HEK293T (cell line): ENCODE data around the gene TSEN54.

Experiments
- CTCF ChIA-PET: fragments of 350-600 bp; formaldehyde crosslinking; extraction: SDS; loops from one replicate; lab custom pipeline; 2021; ENCODE audit warnings: antibody characterized with exemption, inconsistent platforms; lab: Yijun Ruan, JAX
- POLR2A ChIA-PET: fragments of 350-600 bp; formaldehyde crosslinking; extraction: SDS; loops from one replicate; lab custom pipeline; 2020; ENCODE audit warnings: antibody characterized with exemption, inconsistent platforms; lab: Yijun Ruan, JAX
- DNase-seq: peaks from one replicate; pipeline ENCODE4 v3.0.0; 2012; ENCODE audit warnings: mixed read lengths; ENCODE audit errors: extremely low spot score
- ARNT ChIP-seq: fragments of 450-650 bp; IDR thresholded peaks from 2 replicates; pipeline ENCODE4 v1.6.1; 2017; ENCODE audit warnings: mild to moderate bottlenecking
- BHLHE40 ChIP-seq: fragments of 450-650 bp; IDR thresholded peaks from 2 replicates; pipeline ENCODE4 v1.6.1; 2016; ENCODE audit warnings: mild to moderate bottlenecking, moderate library complexity, borderline replicate concordance
- CTBP1 ChIP-seq: fragments of 450-650 bp; IDR thresholded peaks from 2 replicates; pipeline ENCODE4 v1.6.1; 2016; ENCODE audit warnings: borderline replicate concordance
- ELF4 ChIP-seq: fragments of 450-650 bp; IDR thresholded peaks from 2 replicates; pipeline ENCODE4 v1.6.1; 2017; ENCODE audit warnings: antibody characterized with exemption
- FOXA1 ChIP-seq: fragments of 450-650 bp; IDR thresholded peaks from 2 replicates; pipeline ENCODE4 v1.6.1; 2016; ENCODE audit warnings: mild to moderate bottlenecking
- FOXK2 ChIP-seq: fragments of 450-650 bp; IDR thresholded peaks from 2 replicates; pipeline ENCODE4 v1.6.1; 2016; ENCODE audit warnings: mild to moderate bottlenecking
- FOXM1 ChIP-seq: fragments of 450-650 bp; IDR thresholded peaks from 2 replicates; pipeline ENCODE4 v1.6.1; 2017; ENCODE audit warnings: mild to moderate bottlenecking, borderline replicate concordance
- HDGF ChIP-seq: fragments of 450-650 bp; IDR thresholded peaks from 2 replicates; pipeline ENCODE4 v1.6.1; 2017; ENCODE audit warnings: antibody characterized with exemption, borderline replicate concordance
- L3MBTL2 ChIP-seq: fragments of 450-650 bp; conservative IDR thresholded peaks from 2 replicates; pipeline ENCODE4 v1.6.1; 2016; ENCODE audit warnings: mild to moderate bottlenecking
- LEF1 ChIP-seq: fragments of 450-650 bp; IDR thresholded peaks from 2 replicates; pipeline ENCODE4 v1.6.1; 2017; ENCODE audit warnings: mild to moderate bottlenecking, borderline replicate concordance
- NFRKB ChIP-seq: fragments of 450-650 bp; IDR thresholded peaks from 2 replicates; pipeline ENCODE4 v1.6.1; 2016; ENCODE audit warnings: mild to moderate bottlenecking, moderate library complexity
- PKNOX1 ChIP-seq: fragments of 450-650 bp; IDR thresholded peaks from 2 replicates; pipeline ENCODE4 v1.6.1; 2016
- SP1 ChIP-seq: fragments of 450-650 bp; IDR thresholded peaks from 2 replicates; pipeline ENCODE4 v1.6.1; 2017
- SUZ12 ChIP-seq: fragments of 450-650 bp; IDR thresholded peaks from 2 replicates; pipeline ENCODE4 v1.6.1; 2016; ENCODE audit warnings: mild to moderate bottlenecking
- TARDBP ChIP-seq: fragments of 450-650 bp; IDR thresholded peaks from 2 replicates; pipeline ENCODE4 v1.6.1; 2016
- ZNF384 ChIP-seq: fragments of 450-650 bp; IDR thresholded peaks from 2 replicates; pipeline ENCODE4 v1.6.1; 2016

TSEN54 gene

GRCh38 chr17:75482098-75482942 is 34.0 kb upstream of the TSEN54 start:
- CTCF ChIA-PET = interaction anchor here (0.9 to 1.1 kb wide), 2 partner anchors 35 to 150 kb away, joined by 4 to 5 read pairs; no protein-coding TSS in a partner anchor
- no peak for DNase-seq
- POLR2A ChIA-PET = interaction anchor here (1.7 to 2.6 kb wide), 2 partner anchors 25 to 26 kb away, joined by 8 to 10 read pairs; partner anchors contain the start of gene TMEM94
- TF ChIP-seq HDGF (no peak), SUZ12 (no peak), ELF4 (no peak), NFRKB (no peak), CTBP1 (no peak), TARDBP (no peak)

GRCh38 chr17:75485688-75486087 is 30.6 kb upstream of the TSEN54 start:
- ChIA-PET POLR2A (interaction anchor here (0.6 to 1.6 kb wide), 2 partner anchors 23 to 29 kb away, joined by 3 to 5 read pairs; partner anchors contain the start of gene TMEM94), CTCF (no interaction called here)
- no peak for DNase-seq
- no peak for TF ChIP-seq TARDBP
- TF ChIP-seq L3MBTL2 = no peak
- no peak for TF ChIP-seq ARNT
- no peak for TF ChIP-seq PKNOX1
- no peak for TF ChIP-seq SUZ12
- no peak for TF ChIP-seq ZNF384
- no peak for TF ChIP-seq SP1
- no peak for TF ChIP-seq NFRKB
- no peak for TF ChIP-seq HDGF
- TF ChIP-seq FOXK2 = no peak

DNA sequence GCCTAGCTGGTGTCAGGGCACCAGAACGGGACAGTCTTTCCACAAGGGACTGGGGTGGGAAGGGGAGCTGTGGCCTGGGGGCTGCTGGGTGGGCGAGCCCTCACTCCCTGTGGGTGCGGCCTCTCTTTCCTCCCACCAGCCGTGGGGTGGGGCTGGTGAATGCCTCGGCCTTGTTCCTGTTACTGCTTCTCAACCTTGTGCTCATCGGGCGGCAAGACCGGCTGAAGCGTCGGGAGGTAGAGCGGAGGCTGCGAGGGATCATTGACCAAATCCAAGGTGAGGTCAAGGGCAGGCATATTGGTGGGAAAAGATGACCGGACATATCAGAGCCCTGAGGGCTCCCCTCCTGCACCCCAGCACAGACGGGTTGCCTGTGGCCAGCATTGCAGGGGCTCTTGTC is 30.2 kb upstream of the TSEN54 start:
- CTCF ChIA-PET = no interaction called here
- POLR2A ChIA-PET = interaction anchor here (1.6 to 2.0 kb wide), 2 partner anchors 23 to 30 kb away, joined by 4 to 5 read pairs; partner anchors contain the start of gene TMEM94
- TF ChIP-seq SP1 = no peak
- TF ChIP-seq BHLHE40 = no peak
- no peak for TF ChIP-seq LEF1
- TF ChIP-seq NFRKB = no peak
- TF ChIP-seq FOXK2 = no peak
- no peak for TF ChIP-seq TARDBP
- no peak for TF ChIP-seq PKNOX1
- TF ChIP-seq FOXM1 = no peak
- TF ChIP-seq CTBP1 = no peak
- no peak for TF ChIP-seq L3MBTL2
- no peak for TF ChIP-seq ARNT
- no peak for TF ChIP-seq SUZ12
- TF ChIP-seq ELF4 = no peak
- TF ChIP-seq FOXA1 = no peak
- TF ChIP-seq HDGF = no peak
- TF ChIP-seq ZNF384 = no peak

GRCh38 chr17:75486951-75487350 is 29.4 kb upstream of the TSEN54 start:
- TF ChIP-seq FOXA1 (no peak), L3MBTL2 (no peak), FOXK2 (no peak), ELF4 (no peak), LEF1 (no peak), ARNT (no peak), BHLHE40 (no peak), ZNF384 (no peak)
- CTCF ChIA-PET = no interaction called here
- DNase-seq = no peak
- POLR2A ChIA-PET = interaction anchor here (1.6 to 2.0 kb wide), 2 partner anchors 22 to 31 kb away, joined by 4 to 5 read pairs; partner anchors contain the start of gene TMEM94

More for the DNA sequence above, 30.2 kb upstream of the TSEN54 start:
- no peak for DNase-seq

- ChIA-PET CTCF (no interaction called here), POLR2A (interaction anchor here (2.0 kb wide), 1 partner anchor 31 kb away, joined by 4 read pairs; the partner anchor contains the start of gene TMEM94)
- no peak for DNase-seq
- TF ChIP-seq FOXA1 (no peak), HDGF (no peak), FOXM1 (no peak), TARDBP (no peak), SP1 (no peak), CTBP1 (no peak), ZNF384 (no peak), BHLHE40 (no peak), ELF4 (no peak), LEF1 (no peak), FOXK2 (no peak)
Observed at GRCh38 chr17:75487351-75488070, 28.8 kb upstream of the TSEN54 start.
